HUES48 (cell line): Measurements from ENCODE around the gene RSRP1.
"Not testable (repeated sequence)": the region's sequence is repeated elsewhere in the genome, so short reads cannot be mapped to it uniquely, and the experiment has no call there.

Source experiments
- H3K27ac ChIP-seq: one replicate; pipeline ENCODE4 v1.7.0; 2013; ENCODE audit warnings: low read depth, low read length, inconsistent platforms
- H3K27me3 ChIP-seq: 2 replicates; pipeline ENCODE4 v1.6.1; 2013; ENCODE audit warnings: mild to moderate bottlenecking, low read length; ENCODE audit not compliant: control insufficient read depth, insufficient read depth
- H3K36me3 ChIP-seq: 2 replicates; pipeline ENCODE4 v1.6.1; 2013; ENCODE audit warnings: low read length; ENCODE audit not compliant: control insufficient read depth, insufficient read depth
- H3K4me1 ChIP-seq: 2 replicates; pipeline ENCODE4 v1.6.1; 2013; ENCODE audit warnings: mild to moderate bottlenecking, low read length; ENCODE audit not compliant: control insufficient read depth, insufficient read depth
- H3K4me3 ChIP-seq: 2 replicates; pipeline ENCODE4 v1.5.1; 2013; ENCODE audit warnings: mild to moderate bottlenecking, low read depth, low read length
- H3K9ac ChIP-seq: 2 replicates; pipeline ENCODE4 v1.6.1; 2013; ENCODE audit warnings: mild to moderate bottlenecking, low read depth, low read length, moderate library complexity
- H3K9me3 ChIP-seq: 2 replicates; pipeline ENCODE4 v1.6.1; 2013; ENCODE audit warnings: low read length; ENCODE audit not compliant: control insufficient read depth, insufficient read depth

The RSRP1 gene

DNA sequence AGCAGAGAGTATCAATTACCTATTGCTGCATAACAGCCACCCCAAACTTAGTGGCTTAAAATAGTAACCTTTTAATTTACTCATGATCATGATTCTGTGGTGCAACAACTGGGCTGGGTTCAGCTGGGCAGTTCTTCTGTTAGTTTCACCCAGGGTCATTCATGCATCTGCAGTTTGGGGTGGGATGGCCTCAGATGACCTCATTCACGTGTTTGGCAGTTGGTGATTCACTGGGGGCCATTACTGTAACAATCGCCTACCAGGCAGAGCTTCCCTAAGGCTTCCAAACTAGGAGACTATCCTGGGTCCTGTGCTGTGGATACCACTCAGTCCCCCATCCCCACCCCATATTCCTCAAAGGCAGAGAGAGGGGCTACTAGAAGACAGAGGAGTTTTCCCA lies 31.1 kb upstream of the RSRP1 start:
- H3K36me3 ChIP-seq, H3K27me3 ChIP-seq, H3K9me3 ChIP-seq, H3K4me1 ChIP-seq, H3K27ac ChIP-seq, H3K9ac ChIP-seq, H3K4me3 ChIP-seq: not testable (repeated sequence)

DNA sequence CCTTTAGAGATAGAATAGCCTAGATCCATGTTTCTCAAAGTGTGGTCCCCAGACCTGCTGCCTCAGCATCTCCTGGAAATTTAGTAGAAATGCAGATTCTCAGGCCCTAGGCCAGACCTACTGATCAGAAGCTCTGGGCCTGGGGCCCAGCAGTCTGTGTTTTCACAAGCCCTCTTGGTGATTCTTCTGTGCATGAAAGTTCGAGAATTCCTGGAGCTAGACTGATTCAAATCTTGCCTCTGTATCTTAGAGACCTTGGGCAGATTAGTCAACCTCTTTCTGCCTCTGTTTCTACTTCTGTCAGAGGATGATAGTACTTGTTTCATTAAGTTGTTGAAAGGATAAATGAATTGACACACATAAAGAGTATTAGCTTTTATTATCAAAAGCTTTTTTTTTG lies 30.0 kb upstream of the RSRP1 start:
- not testable (repeated sequence) for H3K4me3 ChIP-seq, H3K27me3 ChIP-seq, H3K4me1 ChIP-seq, H3K36me3 ChIP-seq, H3K9ac ChIP-seq, H3K9me3 ChIP-seq, H3K27ac ChIP-seq

DNA sequence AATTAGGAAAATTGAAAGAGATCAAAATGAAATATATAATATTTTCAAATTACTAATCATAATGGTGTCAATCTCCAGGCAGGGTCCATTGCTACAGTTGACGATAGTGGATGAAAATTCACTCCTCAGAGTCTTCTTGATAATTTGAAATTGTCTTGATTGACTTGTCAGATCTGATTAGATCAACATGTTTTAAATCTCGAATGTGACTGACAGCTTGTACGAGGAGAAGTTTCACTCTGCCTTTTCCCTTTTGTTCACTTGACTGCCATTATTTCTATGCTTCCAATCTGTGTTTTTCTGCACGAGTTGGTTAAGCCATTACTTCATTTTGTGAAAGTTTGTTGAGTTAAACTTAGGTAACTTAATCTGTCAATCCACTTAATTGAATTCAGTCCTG lies 28.4 kb upstream of the RSRP1 start:
- not testable (repeated sequence) for H3K27ac ChIP-seq, H3K9me3 ChIP-seq, H3K4me3 ChIP-seq, H3K9ac ChIP-seq, H3K27me3 ChIP-seq, H3K36me3 ChIP-seq, H3K4me1 ChIP-seq

DNA sequence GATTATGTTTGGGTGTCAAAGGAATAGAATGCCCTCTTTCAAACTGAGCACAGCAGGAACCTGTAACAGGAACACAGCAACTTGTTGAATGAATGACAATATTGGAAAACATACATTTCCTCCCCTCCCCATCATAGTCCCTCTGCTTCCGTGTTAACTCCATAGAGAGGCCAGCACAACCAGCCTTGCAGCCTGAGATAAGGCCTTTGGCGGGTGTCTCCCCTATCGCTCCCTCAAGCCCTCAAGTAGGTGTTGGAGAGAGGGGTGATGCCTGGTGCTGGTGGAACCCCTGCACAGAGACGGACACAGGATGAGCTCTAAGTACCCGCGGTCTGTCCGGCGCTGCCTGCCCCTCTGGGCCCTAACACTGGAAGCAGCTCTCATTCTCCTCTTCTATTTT lies 25.0 kb upstream of the RSRP1 start, which contains the start of gene RHD:
Gene RHD, plus strand, starts transcription at position 272 of the 400 bp plus-strand sequence. Its CDS starts 39 bp downstream, at position 311.
- not testable (repeated sequence) for H3K9ac ChIP-seq, H3K4me1 ChIP-seq, H3K27me3 ChIP-seq, H3K9me3 ChIP-seq, H3K36me3 ChIP-seq, H3K4me3 ChIP-seq
- H3K27ac ChIP-seq: peak within 1 kb of the TSS; percentile 71

DNA sequence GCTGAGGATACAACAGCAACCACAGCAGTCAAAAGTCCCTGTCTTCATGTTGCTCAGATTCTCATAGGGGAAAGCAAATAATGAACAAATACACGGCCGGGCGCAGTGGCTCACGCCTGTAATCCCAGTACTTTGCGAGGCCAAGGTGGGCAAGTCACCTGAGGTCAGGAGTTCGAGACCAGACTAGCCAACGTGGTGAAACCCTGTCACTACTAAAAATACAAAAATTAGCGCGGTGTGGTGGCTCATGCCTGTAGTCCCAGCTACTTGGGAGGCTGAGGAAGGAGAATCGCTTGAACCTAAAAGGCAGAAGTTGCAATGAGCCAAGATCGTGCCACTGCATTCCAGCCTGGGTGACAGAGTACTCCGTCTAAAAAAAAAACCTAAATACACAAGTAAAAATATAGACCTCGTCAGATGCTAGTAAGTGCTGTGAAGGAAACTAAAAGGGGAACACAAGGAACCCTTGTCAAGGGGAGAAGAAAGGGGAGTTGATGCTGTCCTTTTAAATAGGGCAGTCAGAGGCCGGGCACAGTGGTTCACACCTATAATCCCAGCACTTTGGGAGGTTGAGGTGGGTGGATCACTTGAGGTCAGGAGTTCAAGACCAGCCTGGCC lies 21.0 kb upstream of the RSRP1 start:
- Histone ChIP-seq H3K4me3 (peak overlapping the region; percentile 66), H3K27ac (peak overlapping the region; percentile 92)
- not testable (repeated sequence) for H3K4me1 ChIP-seq, H3K9ac ChIP-seq, H3K36me3 ChIP-seq, H3K9me3 ChIP-seq, H3K27me3 ChIP-seq

DNA sequence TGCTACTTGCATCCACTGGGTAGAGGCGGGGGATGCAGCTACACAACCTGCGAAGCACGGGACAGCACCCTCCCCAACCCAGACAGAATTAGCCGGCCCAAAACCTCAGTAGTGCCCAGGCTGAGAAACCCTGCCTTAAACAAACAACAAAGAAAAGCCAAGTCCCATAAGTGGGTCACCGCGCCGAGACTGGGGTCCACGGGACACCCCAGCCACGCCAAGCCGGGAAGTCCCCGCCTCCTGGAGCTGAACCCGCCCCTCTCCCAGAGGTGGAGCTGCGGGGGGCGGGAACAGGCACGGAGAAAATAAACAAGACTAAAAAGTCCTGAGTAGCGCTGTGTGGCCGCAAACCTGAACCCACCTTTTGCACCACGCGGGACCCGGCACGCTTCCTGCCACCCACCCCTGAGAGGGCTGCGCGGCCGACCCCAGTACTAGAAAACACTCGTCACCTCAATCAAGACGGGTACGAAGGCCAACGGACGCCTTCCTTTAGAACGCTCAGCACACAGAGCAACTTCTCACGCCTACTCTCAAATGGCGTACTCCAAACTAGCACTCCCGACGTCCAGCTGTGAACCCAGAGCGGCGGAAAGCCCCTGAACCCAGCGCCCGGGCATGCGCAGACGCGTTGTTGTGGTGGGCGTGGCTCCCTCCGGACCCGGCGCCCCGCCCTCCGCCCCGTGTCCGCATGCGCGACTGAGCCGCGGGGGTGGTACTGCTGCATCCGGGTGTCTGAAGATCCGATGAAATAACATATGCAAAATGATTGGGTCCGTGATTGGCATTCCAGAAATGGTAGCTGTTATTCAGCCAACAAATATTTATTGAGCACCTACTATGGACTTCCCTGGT lies 20.3 kb upstream of the RSRP1 start:
- peak overlapping the region; percentile 35; the same call in 1 of the 2 replicates for H3K9ac ChIP-seq
- not testable (repeated sequence) for H3K27me3 ChIP-seq, H3K36me3 ChIP-seq, H3K9me3 ChIP-seq, H3K4me1 ChIP-seq
- peak overlapping the region; percentile 92 for H3K27ac ChIP-seq
- peak overlapping the region; percentile 66 for H3K4me3 ChIP-seq

DNA sequence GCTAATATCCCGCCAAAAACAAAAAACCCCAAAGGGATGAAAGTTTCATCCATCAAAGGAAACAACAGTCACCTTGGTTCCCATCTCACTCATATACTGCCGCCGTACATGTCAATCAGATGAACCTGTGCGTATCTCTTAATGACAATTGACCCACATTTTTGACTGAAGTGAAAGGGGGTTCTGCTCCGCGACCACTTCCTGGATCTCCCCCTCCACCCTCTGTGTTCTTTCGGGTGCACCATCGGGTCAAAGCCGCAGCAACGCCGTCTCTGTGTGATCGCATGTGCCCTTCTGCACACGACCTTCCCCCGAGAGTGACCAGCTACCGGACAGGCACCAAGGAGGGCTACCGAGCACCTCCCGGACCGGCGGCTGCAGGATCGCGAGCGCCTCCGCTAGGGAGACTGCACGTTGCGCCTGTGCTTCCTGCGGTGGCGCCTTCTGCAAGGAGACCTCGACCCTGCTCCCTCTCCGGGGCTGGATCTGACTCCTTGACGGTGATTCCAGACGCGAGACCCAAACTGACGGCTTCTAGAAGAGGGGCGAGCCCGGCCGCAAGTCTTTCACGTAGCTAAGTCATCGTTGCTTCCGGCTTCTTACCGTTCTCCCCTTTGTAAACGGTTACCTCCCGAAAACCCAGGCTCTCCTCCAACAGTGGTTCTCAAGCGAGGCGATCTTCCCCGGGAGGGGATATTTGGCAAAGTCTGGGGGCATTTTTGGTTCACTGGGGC lies 19.5 kb upstream of the RSRP1 start:
- not testable (repeated sequence) for H3K4me1 ChIP-seq, H3K27ac ChIP-seq, H3K36me3 ChIP-seq, H3K27me3 ChIP-seq, H3K9ac ChIP-seq, H3K9me3 ChIP-seq
- H3K4me3 ChIP-seq: peak overlapping the region; percentile 66

DNA sequence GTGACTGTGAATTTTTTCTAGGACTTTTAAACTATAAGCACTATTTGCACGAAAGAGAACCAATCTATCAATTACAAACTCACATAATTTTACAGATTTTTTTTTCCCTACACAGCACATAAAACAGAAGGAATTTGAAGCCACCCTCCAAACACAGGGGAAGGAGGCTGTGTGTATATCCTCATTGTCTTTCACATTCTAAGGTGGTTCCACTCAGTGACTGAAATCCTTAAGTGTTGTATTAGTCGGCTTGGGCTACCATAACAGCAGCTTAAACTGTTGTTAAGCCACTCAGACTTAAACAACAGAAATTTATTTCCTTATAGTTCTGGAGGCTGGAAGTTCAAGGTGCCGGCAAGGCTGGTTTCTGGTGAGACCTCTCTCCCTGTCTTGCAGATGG lies 13.1 kb upstream of the RSRP1 start:
- not testable (repeated sequence) for H3K4me1 ChIP-seq, H3K36me3 ChIP-seq, H3K27ac ChIP-seq, H3K9ac ChIP-seq, H3K9me3 ChIP-seq, H3K27me3 ChIP-seq, H3K4me3 ChIP-seq

DNA sequence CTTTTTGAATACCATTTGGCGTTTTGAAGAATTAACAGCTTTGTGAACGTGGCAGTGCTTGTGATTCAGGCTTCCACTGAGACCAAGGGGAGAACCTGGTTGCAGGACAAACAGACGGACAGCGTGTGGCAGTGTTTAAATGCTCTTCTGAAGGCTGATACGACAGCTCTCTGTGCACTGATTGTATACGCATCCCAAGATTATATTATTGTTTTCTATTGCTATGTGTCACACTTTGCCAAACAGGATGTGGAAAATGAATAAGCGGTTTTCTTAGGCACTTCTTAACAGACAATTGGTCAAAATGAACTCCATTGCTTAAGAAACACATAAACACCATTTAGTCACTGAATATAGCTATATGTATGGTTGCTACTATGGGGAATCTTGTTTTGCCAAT lies 12.6 kb upstream of the RSRP1 start:
- H3K36me3 ChIP-seq, H3K9ac ChIP-seq, H3K27ac ChIP-seq, H3K9me3 ChIP-seq, H3K4me1 ChIP-seq, H3K4me3 ChIP-seq, H3K27me3 ChIP-seq: not testable (repeated sequence)

DNA sequence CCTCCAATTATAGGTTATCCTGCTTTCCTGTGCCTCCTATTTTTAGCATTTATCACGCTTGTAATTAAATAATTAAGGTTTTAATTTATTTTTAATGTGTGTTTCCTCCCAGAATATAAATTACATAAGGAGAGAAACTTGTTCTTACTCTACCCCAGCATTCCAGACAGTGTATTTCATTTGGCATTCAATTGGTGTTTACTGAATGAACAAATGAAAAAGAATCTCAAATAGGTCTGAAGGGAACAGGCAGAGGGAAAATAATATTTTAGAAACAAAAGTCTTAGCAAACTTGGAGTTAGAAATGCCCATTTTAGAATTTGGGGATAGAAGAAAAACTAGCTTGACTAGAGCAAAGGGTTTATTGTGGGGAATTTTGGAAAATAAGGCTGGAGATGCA lies 9.9 kb upstream of the RSRP1 start:
- H3K27me3 ChIP-seq: no peaks in the 10 kb centered on the region

DNA sequence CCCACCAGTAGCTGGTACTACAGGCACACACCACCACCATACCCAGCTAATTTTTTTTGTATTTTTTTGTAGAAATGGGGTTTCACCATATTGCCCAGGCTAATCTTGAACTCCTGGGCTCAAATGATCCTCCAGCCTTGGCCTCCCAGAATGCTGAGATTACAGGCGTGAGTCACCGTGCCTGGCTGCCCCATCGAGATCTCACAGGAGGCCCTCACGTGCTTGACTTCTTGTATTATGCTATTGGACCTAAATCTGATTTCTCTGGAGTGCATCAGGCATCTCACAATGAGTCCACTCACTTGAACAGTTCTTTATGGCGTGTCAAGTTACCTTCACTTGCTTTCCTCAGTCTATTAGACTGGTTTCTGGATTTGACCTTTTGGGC lies 9.3 kb upstream of the RSRP1 start:
- H3K36me3 ChIP-seq: no peaks in the 10 kb centered on the region
- H3K27ac ChIP-seq: no peak overlapping the region
- no peak overlapping the region for H3K9ac ChIP-seq
- H3K27me3 ChIP-seq: no peaks in the 10 kb centered on the region
- H3K9me3 ChIP-seq: no peaks in the 10 kb centered on the region
- H3K4me3 ChIP-seq: no peak overlapping the region
- peaks cover 12% of the 10 kb centered on the region for H3K4me1 ChIP-seq

More for the DNA sequence above, 9.9 kb upstream of the RSRP1 start:
- Histone ChIP-seq H3K36me3 (no peaks in the 10 kb centered on the region), H3K4me1 (peaks cover 12% of the 10 kb centered on the region), H3K9ac (no peak overlapping the region), H3K9me3 (no peaks in the 10 kb centered on the region), H3K4me3 (no peak overlapping the region), H3K27ac (no peak overlapping the region)
